GM12873 (cell line): ENCODE data around the gene RUNX2.

Experiments
- TF ChIP-seq, protein P1 (sequence below): IDR thresholded peaks from 2 replicates; pipeline ENCODE4 v1.5.1; 2012; ENCODE audit warnings: low read depth, mild to moderate bottlenecking, moderate library complexity, low read length, control low read depth; ENCODE audit not compliant: insufficient read depth; ENCODE audit errors: missing control alignments

RUNX2 gene

DNA sequence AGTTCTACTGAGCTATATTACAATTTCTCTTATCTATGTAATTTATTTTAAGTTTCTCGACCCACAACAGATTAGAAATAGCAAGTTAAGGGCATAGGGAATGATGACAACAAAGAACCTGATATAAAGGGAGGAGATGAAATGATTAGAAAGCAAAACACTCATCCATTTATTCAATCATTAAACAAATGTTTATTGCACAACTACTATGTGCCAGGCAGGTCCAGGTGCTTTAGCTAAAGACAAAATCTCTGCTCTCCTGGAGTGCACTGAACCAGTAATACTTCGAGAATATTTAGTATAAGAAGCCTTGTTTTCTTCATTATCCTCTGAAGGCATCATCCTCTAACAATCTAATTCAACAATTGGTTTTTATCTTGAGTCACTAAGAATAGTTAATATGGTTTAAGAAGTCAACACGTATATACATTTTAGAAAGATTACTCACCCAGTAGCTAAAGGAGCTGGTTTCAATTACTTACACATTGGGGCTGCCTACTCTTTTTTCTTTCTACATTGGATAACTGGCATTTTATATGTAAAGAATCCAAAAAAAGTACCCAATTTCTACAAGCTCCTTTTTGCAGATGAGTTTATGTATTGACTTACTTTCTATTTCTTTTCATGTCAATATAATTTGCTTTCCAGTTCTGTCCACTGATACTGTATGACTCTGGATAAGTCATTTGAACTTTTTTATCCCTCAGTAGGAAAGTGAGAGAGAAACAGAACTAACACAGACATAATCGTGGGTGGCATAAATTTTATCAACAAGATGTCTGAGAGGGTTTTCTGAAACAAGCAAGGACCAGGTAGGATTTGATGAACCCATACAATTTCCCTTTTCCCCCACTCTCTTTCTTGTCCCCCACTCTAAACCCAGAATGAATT lies 375.0 kb downstream of the RUNX2 start:
- TF ChIP-seq, protein P1, sequence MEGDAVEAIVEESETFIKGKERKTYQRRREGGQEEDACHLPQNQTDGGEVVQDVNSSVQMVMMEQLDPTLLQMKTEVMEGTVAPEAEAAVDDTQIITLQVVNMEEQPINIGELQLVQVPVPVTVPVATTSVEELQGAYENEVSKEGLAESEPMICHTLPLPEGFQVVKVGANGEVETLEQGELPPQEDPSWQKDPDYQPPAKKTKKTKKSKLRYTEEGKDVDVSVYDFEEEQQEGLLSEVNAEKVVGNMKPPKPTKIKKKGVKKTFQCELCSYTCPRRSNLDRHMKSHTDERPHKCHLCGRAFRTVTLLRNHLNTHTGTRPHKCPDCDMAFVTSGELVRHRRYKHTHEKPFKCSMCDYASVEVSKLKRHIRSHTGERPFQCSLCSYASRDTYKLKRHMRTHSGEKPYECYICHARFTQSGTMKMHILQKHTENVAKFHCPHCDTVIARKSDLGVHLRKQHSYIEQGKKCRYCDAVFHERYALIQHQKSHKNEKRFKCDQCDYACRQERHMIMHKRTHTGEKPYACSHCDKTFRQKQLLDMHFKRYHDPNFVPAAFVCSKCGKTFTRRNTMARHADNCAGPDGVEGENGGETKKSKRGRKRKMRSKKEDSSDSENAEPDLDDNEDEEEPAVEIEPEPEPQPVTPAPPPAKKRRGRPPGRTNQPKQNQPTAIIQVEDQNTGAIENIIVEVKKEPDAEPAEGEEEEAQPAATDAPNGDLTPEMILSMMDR = no peak

DNA sequence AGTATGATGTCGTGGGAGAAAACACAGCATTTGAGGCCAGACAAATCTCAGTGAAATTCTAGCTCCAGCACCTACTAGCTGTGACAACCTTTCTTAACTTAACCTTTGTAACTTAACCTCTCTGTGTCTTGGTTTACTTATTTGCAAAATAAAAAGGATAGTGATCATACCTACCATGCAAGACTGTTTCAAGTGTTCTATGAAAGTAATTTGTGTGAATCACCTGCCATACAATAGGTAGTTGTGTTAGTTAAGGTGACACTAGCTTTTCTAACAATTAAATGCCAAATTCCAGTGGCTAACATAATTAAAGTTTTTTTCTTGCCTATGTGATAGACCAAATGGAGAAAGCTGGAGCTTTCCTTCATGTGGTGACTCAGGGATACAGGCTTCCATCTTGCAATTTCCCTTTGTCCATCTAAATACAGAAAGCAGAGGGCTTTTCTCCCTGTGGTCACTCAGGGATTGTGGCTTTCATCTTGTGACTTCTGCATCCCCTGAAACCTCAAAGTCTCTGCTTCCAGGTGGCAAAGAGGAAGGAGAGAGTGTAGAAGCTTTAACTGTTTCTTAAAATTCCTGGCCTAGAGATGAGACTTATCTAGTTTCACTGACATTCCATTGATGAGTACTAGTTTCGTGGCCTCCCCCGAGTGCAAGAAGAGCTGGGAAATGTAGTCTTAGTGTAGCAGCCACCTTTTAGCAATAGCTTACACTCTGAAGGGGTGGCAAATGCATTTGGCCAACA lies 376.1 kb downstream of the RUNX2 start:
- TF ChIP-seq, protein P1 = no peak

DNA sequence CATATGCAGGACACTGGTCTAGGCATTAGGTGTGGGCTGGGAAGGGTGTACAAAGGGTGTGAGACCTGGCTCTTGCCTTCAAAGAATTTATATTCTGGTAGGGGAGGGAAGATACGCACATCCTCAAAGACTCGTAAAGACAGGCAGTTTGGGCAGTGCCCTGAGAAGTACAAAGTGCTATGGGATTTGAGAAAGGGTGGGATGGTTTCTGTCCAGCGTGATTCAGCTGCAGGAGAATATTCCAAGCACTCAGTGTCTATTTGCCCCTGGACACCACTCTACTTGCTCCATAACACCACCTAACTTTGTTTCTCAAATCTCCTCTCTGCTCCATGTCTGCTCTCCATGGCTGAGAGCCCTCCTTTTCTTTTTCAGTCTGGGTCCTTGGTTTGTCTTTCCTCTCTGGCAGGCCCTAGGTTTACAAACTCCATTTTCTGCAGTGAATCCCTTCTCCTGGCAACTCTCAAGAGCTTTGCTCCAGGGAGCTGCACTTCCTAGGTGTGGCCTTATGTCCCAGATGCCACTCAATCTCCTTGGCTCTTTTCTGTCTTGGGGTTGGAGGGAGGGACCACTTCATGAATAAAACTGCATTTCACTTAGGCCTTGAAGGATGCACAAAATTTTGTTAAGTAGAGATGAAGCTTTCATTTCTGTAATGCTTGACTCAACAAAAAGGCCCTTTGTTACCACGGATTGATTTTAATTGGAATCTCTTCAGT lies 377.2 kb downstream of the RUNX2 start:
- TF ChIP-seq, protein P1 = no peak

DNA sequence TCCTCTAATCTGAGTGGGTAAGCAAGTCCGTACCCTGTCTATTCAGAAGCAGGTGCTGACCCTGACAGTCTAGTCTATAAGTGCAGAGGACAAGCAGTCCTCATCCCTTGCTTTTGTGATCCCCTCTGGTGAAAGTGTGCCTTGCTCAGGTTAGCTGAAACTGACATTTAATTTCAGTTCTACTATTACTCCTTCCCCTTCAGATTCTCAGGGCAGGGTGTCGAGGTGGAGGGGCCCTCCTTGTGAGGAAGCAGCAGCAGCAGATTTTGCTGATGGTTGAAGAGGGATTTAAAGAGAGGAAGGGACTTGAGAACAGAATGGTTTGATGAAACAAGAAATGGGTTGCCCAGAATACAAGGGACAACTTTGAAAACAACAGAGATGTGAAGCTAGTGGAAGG lies 378.2 kb downstream of the RUNX2 start:
- TF ChIP-seq, protein P1 = no peak

DNA sequence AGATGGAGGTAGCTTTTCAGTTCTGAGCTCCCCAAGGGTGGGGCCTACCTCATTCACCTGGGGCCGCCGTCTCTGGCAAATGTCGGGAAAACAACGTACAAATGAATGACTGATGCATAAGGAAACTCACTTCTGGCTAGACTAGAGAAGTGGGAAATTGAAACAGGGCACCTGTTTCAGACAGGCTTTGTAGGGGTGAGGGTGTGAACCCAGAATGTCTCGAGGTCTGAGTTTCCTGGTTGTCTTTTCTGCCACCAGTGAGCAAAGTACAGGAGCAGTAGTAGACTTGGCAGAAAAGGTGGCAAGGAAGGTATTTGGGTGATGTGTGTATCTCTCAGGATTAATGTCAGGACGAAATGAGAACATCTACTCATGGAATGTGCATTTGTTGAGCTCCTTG lies 379.0 kb downstream of the RUNX2 start:
- TF ChIP-seq, protein P1 = no peak

DNA sequence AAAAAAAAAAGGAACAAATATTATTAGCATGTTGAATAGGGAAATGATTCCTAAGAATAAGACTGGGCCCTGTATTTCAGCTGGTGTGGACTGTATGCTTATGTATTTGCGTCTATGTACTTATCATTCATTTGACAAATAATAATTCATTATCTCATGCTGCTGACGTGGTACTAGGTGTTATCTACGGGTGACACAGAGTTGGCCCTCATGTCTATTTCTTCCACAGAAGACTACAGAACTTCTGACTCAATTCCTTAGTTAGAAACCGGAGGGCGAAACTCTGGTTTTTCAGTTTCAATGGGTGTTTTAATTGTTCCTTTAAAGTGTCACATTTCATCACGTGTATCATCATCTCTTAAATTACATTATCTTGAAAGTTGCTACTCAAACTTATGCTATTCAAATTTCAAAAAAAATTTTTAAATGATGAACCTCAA lies 381.7 kb downstream of the RUNX2 start:
- TF ChIP-seq, protein P1 = no peak
